ENCODE results near the gene CWC22. TPM values are rescaled to one million over a fixed set of nuclear protein-coding genes. Genes with fewer than 3 reads are reported as not detected.

The CWC22 gene
- total and polyA plus RNA-seq, 2 of the 8 experiments (the other 6 are each of a cell fraction or from before 2014, with no cell fraction given) = 3.7 to 34.0 TPM

GRCh38 chr2:179909845-179910734, 97.0 kb downstream of the CWC22 start:
- WGBS, 2 experiments (ENCODE audit: extremely low coverage in 1 of 2, insufficient coverage in 1 of 2, insufficient read length in 1 of 2, insufficient replicate concordance in 2 of 2, low coverage in 1 of 2, low lambda C conversion rate in 2 of 2, missing lambda C conversion rate in 1 of 2) = 68% methylated on average over 6 of the region's 6 CpGs; no CpG with 5 or more reads in 1 of the 2 experiments
- TF ChIP-seq MAFK (IDR thresholded peaks at IDR 0.05; ENCODE audit: low read depth, low read length) = no peak
- no peak for TF ChIP-seq RFX5 (IDR thresholded peaks at IDR 0.05; ENCODE audit: borderline replicate concordance, low read depth, low read length)
- no peak for TF ChIP-seq RBBP5 (IDR thresholded peaks at IDR 0.05; ENCODE audit: borderline replicate concordance, low read depth, low read length)
- TF ChIP-seq RXRA (IDR thresholded peaks at IDR 0.05; ENCODE audit: insufficient read depth, low read depth, low read length) = no peak
- TF ChIP-seq CTCF (IDR thresholded peaks at IDR 0.05; ENCODE audit: control extremely low read depth in 1 of 3, insufficient read depth in 1 of 3, low read depth in 1 of 3, low read length in 3 of 3) = no peak
- TF ChIP-seq POU5F1 (IDR thresholded peaks at IDR 0.05; ENCODE audit: low read depth, low read length) = no peak
- no peak for TF ChIP-seq CBX8 (IDR thresholded peaks at IDR 0.05; ENCODE audit: borderline replicate concordance, low read depth, low read length)
- no peak for TF ChIP-seq HDAC6 (IDR thresholded peaks at IDR 0.05; ENCODE audit: low read depth, low read length)
- TF ChIP-seq SUZ12 (IDR thresholded peaks at IDR 0.05; ENCODE audit: low read length) = no peak

More at GRCh38 chr2:179909845-179910734, 97.0 kb downstream of the CWC22 start:
- Histone ChIP-seq H3K4me1 (replicated peaks in 1 of 4; ENCODE audit: control insufficient read depth in 3 of 4, insufficient read depth in 4 of 4, low read length in 3 of 4) (peaks cover 0 to 7% (median 0%) of the 10 kb centered on the region in 4 experiments; a peak in 3 of 7 replicates), H2BK20ac (ENCODE audit: low read length) (no peak overlapping the region), H3K14ac (ENCODE audit: insufficient read length) (no peak overlapping the region), H3K9ac (replicated peaks in 1 of 4; ENCODE audit: extremely low read depth in 1 of 4, low read depth in 3 of 4, low read length in 3 of 4) (no peak overlapping the region; a peak in 1 of 7 replicates), H4K91ac (replicated peaks; ENCODE audit: insufficient read length, low read length) (peak overlapping the region; percentile 61), H4K5ac (ENCODE audit: insufficient read length, low read depth, low read length) (no peak overlapping the region), H2BK5ac (ENCODE audit: low read depth, low read length) (no peak overlapping the region), H4K8ac (ENCODE audit: extremely low read depth, insufficient read depth, low read length) (no peak overlapping the region), H2BK12ac (ENCODE audit: low read depth, low read length) (peak overlapping the region; percentile 18; the same call in 1 of the 2 replicates), H3K4me3 (ENCODE audit: extremely low read depth in 1 of 4, insufficient read depth in 2 of 4, low read depth in 3 of 4, low read length in 4 of 4) (no peak overlapping the region), H3K4me2 (ENCODE audit: insufficient read depth in 1 of 2, low read depth in 2 of 2, low read length in 2 of 2) (peak overlapping the region; percentile 26 to 32; a peak in 3 of 4 replicates), H3K4ac (replicated peaks; ENCODE audit: insufficient read length, low read depth, low read length) (no peak overlapping the region), H3K27me3 (replicated peaks in 1 of 4; ENCODE audit: control insufficient read depth in 3 of 4, extremely low read depth in 1 of 4, insufficient read depth in 3 of 4, low read length in 3 of 4) (no peaks in the 10 kb centered on the region), H2BK120ac (replicated peaks; ENCODE audit: low read depth, low read length) (no peak overlapping the region), H2AK5ac (ENCODE audit: low read depth, low read length) (no peak overlapping the region), H3K18ac (ENCODE audit: extremely low read depth, low read length) (peak overlapping the region; percentile 39; the same call in 1 of the 2 replicates), H3K79me1 (ENCODE audit: low read depth, low read length) (no peaks in the 10 kb centered on the region), H3K36me3 (ENCODE audit: control insufficient read depth in 2 of 4, insufficient read depth in 4 of 4, low read length in 3 of 4) (no peaks in the 10 kb centered on the region), H3K9me3 (ENCODE audit: insufficient read depth in 2 of 2, low read depth in 1 of 2, low read length in 1 of 2) (no peaks in the 10 kb centered on the region), H3K79me2 (ENCODE audit: control insufficient read depth in 1 of 2, insufficient read depth in 2 of 2, low read length in 2 of 2) (no peaks in the 10 kb centered on the region; a peak in 1 of 4 replicates), H2AFZ (ENCODE audit: low read length) (no peak overlapping the region), H4K20me1 (replicated peaks in 1 of 2; ENCODE audit: control insufficient read depth in 1 of 2, insufficient read depth in 2 of 2, low read length in 2 of 2) (no peaks in the 10 kb centered on the region), H3K56ac (replicated peaks; ENCODE audit: insufficient read length, low read depth, low read length) (no peak overlapping the region), H3K27ac (ENCODE audit: low read depth, low read length) (no peak overlapping the region), H3K23ac (ENCODE audit: insufficient read length) (no peak overlapping the region), H3K23me2 (ENCODE audit: low read depth, low read length) (no peaks in the 10 kb centered on the region), H2BK15ac (ENCODE audit: low read length) (no peak overlapping the region)
- FAIRE-seq = no peak
- DNase-seq (ENCODE audit: low read depth in 1 of 2, low spot score in 2 of 2) = no peak
- POLR2A ChIA-PET (ENCODE audit: partially characterized antibody) = no interaction called here
- CTCF ChIA-PET (ENCODE audit: partially characterized antibody) = interaction anchor here (0.9 to 1.2 kb wide), 3 partner anchors 14 to 1074 kb away, joined by 3 to 4 read pairs (median 4); no protein-coding TSS in a partner anchor

All from H1 (cell line).